ENCODE results near the gene GALNT2. TPM values are rescaled to one million over a fixed set of nuclear protein-coding genes. Genes with fewer than 3 reads are reported as not detected.

GALNT2 gene
- total and polyA plus RNA-seq, 9 of the 15 experiments (the other 6 are each of a cell fraction or from before 2014, with no cell fraction given) = 1.6 to 106 (median 51.9) TPM

- CTCF ChIA-PET (ENCODE audit: low intra/inter-chr PET ratio) = interaction anchor here (0.6 kb wide), 1 partner anchor 108 kb away, joined by 3 read pairs; no protein-coding TSS in a partner anchor
- H2AFZ ChIP-seq (ENCODE audit: low read depth, low read length) = no peak overlapping the region
- no peak for TF ChIP-seq LEF1 (IDR thresholded peaks at IDR 0.05)
- no peak for TF ChIP-seq MTF1 (CRISPR knock-in tag; IDR thresholded peaks at IDR 0.05; ENCODE audit: borderline replicate concordance)
- peak; percentile 63; the same call in 1 of the 2 replicates for TF ChIP-seq RFX1 (IDR thresholded peaks at IDR 0.05)
- TF ChIP-seq BHLHE40 (IDR thresholded peaks at IDR 0.05; ENCODE audit: low read length) = peak; percentile 51; the same call in 1 of the 2 replicates
- peak; percentile 31; the same call in 1 of the 2 replicates for TF ChIP-seq CXXC5 (CRISPR knock-in tag; IDR thresholded peaks at IDR 0.05)
- TF ChIP-seq ZNF253 (CRISPR knock-in tag; conservative IDR thresholded peaks at IDR 0.05) = no peak
- TF ChIP-seq CBFA2T3 (IDR thresholded peaks at IDR 0.05) = peak; percentile 46
- TF ChIP-seq GABPA (tag; conservative IDR thresholded peaks at IDR 0.05; ENCODE audit: low read depth) = peak; percentile 27; the same call in 1 of the 2 replicates
- peak; percentile 95 for TF ChIP-seq ZNF263 (CRISPR knock-in tag; IDR thresholded peaks at IDR 0.05; ENCODE audit: borderline replicate concordance)
- no peak for TF ChIP-seq ZNF436 (CRISPR knock-in tag; IDR thresholded peaks at IDR 0.05)
- TF ChIP-seq TAF1 (IDR thresholded peaks at IDR 0.05; ENCODE audit: control insufficient read depth, extremely low read depth, insufficient read depth, low read length, severe bottlenecking) = no peak
- TF ChIP-seq, protein P1, sequence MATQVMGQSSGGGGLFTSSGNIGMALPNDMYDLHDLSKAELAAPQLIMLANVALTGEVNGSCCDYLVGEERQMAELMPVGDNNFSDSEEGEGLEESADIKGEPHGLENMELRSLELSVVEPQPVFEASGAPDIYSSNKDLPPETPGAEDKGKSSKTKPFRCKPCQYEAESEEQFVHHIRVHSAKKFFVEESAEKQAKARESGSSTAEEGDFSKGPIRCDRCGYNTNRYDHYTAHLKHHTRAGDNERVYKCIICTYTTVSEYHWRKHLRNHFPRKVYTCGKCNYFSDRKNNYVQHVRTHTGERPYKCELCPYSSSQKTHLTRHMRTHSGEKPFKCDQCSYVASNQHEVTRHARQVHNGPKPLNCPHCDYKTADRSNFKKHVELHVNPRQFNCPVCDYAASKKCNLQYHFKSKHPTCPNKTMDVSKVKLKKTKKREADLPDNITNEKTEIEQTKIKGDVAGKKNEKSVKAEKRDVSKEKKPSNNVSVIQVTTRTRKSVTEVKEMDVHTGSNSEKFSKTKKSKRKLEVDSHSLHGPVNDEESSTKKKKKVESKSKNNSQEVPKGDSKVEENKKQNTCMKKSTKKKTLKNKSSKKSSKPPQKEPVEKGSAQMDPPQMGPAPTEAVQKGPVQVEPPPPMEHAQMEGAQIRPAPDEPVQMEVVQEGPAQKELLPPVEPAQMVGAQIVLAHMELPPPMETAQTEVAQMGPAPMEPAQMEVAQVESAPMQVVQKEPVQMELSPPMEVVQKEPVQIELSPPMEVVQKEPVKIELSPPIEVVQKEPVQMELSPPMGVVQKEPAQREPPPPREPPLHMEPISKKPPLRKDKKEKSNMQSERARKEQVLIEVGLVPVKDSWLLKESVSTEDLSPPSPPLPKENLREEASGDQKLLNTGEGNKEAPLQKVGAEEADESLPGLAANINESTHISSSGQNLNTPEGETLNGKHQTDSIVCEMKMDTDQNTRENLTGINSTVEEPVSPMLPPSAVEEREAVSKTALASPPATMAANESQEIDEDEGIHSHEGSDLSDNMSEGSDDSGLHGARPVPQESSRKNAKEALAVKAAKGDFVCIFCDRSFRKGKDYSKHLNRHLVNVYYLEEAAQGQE (IDR thresholded peaks at IDR 0.05; ENCODE audit: borderline replicate concordance) = no peak
- TF ChIP-seq, protein P1 (CRISPR knock-in tag; IDR thresholded peaks at IDR 0.05; ENCODE audit: low read depth) = 0 out of 2 replicates have a peak, but pooled peaks have one; percentile 64
- no peak for TF ChIP-seq SRSF3 (IDR thresholded peaks at IDR 0.05; ENCODE audit: insufficient read depth, low read length)
- peak; percentile 51; the same call in 1 of the 2 replicates for TF ChIP-seq GATAD2A (IDR thresholded peaks at IDR 0.05)
These were observed 73.4 kb downstream of the GALNT2 start for GRCh38 chr1:230140221-230141020.

More at GRCh38 chr1:230140221-230141020, 73.4 kb downstream of the GALNT2 start:
- peaks cover 78 to 80% of the 10 kb centered on the region in 2 experiments for H3K4me1 ChIP-seq (replicated peaks in 1 of 2; ENCODE audit: control insufficient read depth in 2 of 2, insufficient read depth in 2 of 2, low read length in 2 of 2)
- H3K27ac ChIP-seq (ENCODE audit: extremely low read depth, low read depth, low read length) = peak overlapping the region; percentile 6; the same call in 2 of the 3 replicates
- WGBS (ENCODE audit: insufficient coverage, low coverage, missing lambda C conversion rate) = 9% methylated on average over 12 of the region's 12 CpGs
- no peak overlapping the region for H3K4me3 ChIP-seq
- H3K79me2 ChIP-seq (ENCODE audit: control insufficient read depth, insufficient read depth, low read length) = peaks cover 96% of the 10 kb centered on the region
- no peaks in the 10 kb centered on the region for H3K9me3 ChIP-seq (replicated peaks; ENCODE audit: control insufficient read depth, insufficient read depth, low read depth, low read length)
- in situ Hi-C loops (cut with MboI) = no loop called here
- FAIRE-seq (peak; percentile 82), DNase-seq (ENCODE audit: extremely low read depth in 1 of 4, low spot score in 3 of 4) (peak in 1 of 4 experiments; percentile 73), ATAC-seq (peak; percentile 37)
- peak overlapping the region; percentile 67 for H3K4me2 ChIP-seq (ENCODE audit: insufficient read depth, low read length)
- POLR2A ChIA-PET = interaction anchor here (0.7 to 2.8 kb wide), 4 partner anchors 12 to 1719 kb away, joined by 3 to 12 read pairs (median 4); no protein-coding TSS in a partner anchor
- peak overlapping the region; percentile 23 to 87; a peak in 3 of 4 replicates for H3K9ac ChIP-seq (ENCODE audit: insufficient read depth in 1 of 2, low read depth in 2 of 2, low read length in 2 of 2)
- H4K20me1 ChIP-seq (replicated peaks; ENCODE audit: control insufficient read depth, insufficient read depth, low read length) = no peaks in the 10 kb centered on the region; the same call in 1 of the 2 replicates
- intact Hi-C loops (cut with micrococcal nuclease) = loop anchor here (5.0 kb wide), 1 partner anchor 47 kb away; no protein-coding TSS in a partner anchor
- H3K9me1 ChIP-seq (ENCODE audit: control insufficient read depth, insufficient read depth, low read length) = peaks cover 3% of the 10 kb centered on the region
- peaks cover 17% of the 10 kb centered on the region; the same call in 2 of the 3 replicates for H3K36me3 ChIP-seq (ENCODE audit: control insufficient read depth, insufficient read depth, low read length)
- H3K27me3 ChIP-seq (ENCODE audit: control insufficient read depth in 2 of 2, insufficient read depth in 2 of 2, low read length in 2 of 2) = no peaks in the 10 kb centered on the region
- BruUV-seq (replicated peaks) = no TSS peak

Data from K562 (cell line).